H1 (cell line): Measurements from ENCODE around the gene MAGI1. TPM values are rescaled to one million over a fixed set of nuclear protein-coding genes. Genes with fewer than 3 reads are reported as not detected.

Experiments used
- CTCF ChIA-PET: fragments of 300-600 bp; sonication (Branson Sonifier 250); formaldehyde crosslinking; loops from one replicate; lab custom pipeline; 2021; ENCODE audit not compliant: partially characterized antibody; lab: Charles Lee
- POLR2A ChIA-PET: fragments of 300-600 bp; sonication (Branson Sonifier 250); formaldehyde crosslinking; loops from one replicate; lab custom pipeline; 2021; ENCODE audit warnings: inconsistent platforms; ENCODE audit not compliant: partially characterized antibody; lab: Charles Lee
- DNase-seq, 2 experiments: peaks; one replicate each; pipeline versions ENCODE4 v3.0.0 to v3.0.0-alpha.2; 2010 to 2022; ENCODE audit warnings: low spot score in 2 of 2, low read depth in 1 of 2, mixed read lengths in 1 of 2
- FAIRE-seq: peaks from 2 replicates; lab custom pipeline; 2011; peaks lifted over from hg19 to GRCh38; lab: Jason Lieb, UNC
- H2AFZ ChIP-seq: 2 replicates; pipeline ENCODE4 v1.8.1; 2012; ENCODE audit warnings: low read length, inconsistent platforms
- H2AK5ac ChIP-seq: 2 replicates; pipeline ENCODE4 v1.6.1; 2013; ENCODE audit warnings: low read depth, low read length
- H2BK120ac ChIP-seq: replicated peaks from 2 replicates; pipeline ENCODE3; 2013; ENCODE audit warnings: low read depth, low read length, inconsistent platforms
- H2BK12ac ChIP-seq: 2 replicates; pipeline ENCODE4 v1.6.1; 2013; ENCODE audit warnings: low read depth, low read length
- H2BK15ac ChIP-seq: 2 replicates; pipeline ENCODE4 v1.6.1; 2013; ENCODE audit warnings: low read length
- H2BK20ac ChIP-seq: 2 replicates; pipeline ENCODE4 v1.6.1; 2013; ENCODE audit warnings: low read length
- H2BK5ac ChIP-seq: 2 replicates; pipeline ENCODE4 v1.6.1; 2013; ENCODE audit warnings: low read depth, low read length
- H3K14ac ChIP-seq: 2 replicates; pipeline ENCODE4 v1.6.1; 2013; ENCODE audit warnings: inconsistent platforms; ENCODE audit not compliant: insufficient read length
- H3K18ac ChIP-seq: 2 replicates; pipeline ENCODE4 v1.6.1; 2013; ENCODE audit warnings: low read length; ENCODE audit errors: extremely low read depth
- H3K23ac ChIP-seq: 2 replicates; pipeline ENCODE4 v1.6.1; 2013; ENCODE audit warnings: inconsistent platforms; ENCODE audit not compliant: insufficient read length
- H3K23me2 ChIP-seq: 2 replicates; pipeline ENCODE4 v1.6.1; 2013; ENCODE audit warnings: low read depth, low read length
- H3K27ac ChIP-seq: 2 replicates; pipeline ENCODE4 v1.6.1; 2011; ENCODE audit warnings: low read depth, low read length, inconsistent platforms
- H3K27me3 ChIP-seq, 4 experiments: replicated peaks in 1 of 4; 1 replicate in 1 of 4; 2 replicates in 3 of 4; pipeline versions ENCODE4 v1.6.1 to v1.8.1; 2011 to 2013; ENCODE audit warnings: low read length in 3 of 4, mild to moderate bottlenecking in 3 of 4, inconsistent platforms in 2 of 4, mixed read lengths in 2 of 4, moderate library complexity in 1 of 4; ENCODE audit not compliant: control insufficient read depth in 3 of 4, insufficient read depth in 3 of 4; ENCODE audit errors: extremely low read depth in 1 of 4
- H3K36me3 ChIP-seq, 4 experiments: 2 replicates each; pipeline versions ENCODE4 v1.6.1 to v1.8.1; 2011 to 2013; ENCODE audit warnings: mild to moderate bottlenecking in 4 of 4, low read length in 3 of 4, moderate library complexity in 2 of 4, control low read depth in 1 of 4, inconsistent platforms in 1 of 4; ENCODE audit not compliant: insufficient read depth in 4 of 4, control insufficient read depth in 2 of 4
- H3K4ac ChIP-seq: replicated peaks from 2 replicates; pipeline ENCODE3; 2013; ENCODE audit warnings: low read length, low read depth, mixed read lengths, inconsistent platforms; ENCODE audit not compliant: insufficient read length
- H3K4me1 ChIP-seq, 4 experiments: replicated peaks in 1 of 4; 1 replicate in 1 of 4; 2 replicates in 3 of 4; pipeline versions ENCODE4 v1.6.1 to v1.8.1; 2011 to 2013; ENCODE audit warnings: low read length in 3 of 4, inconsistent platforms in 2 of 4, mixed read lengths in 1 of 4; ENCODE audit not compliant: insufficient read depth in 4 of 4, control insufficient read depth in 3 of 4
- H3K4me2 ChIP-seq, 2 experiments: 2 replicates each; pipeline versions ENCODE4 v1.6.1 to v1.8.1; 2011 to 2013; ENCODE audit warnings: low read depth in 2 of 2, low read length in 2 of 2, control low read depth in 1 of 2, inconsistent platforms in 1 of 2, mild to moderate bottlenecking in 1 of 2; ENCODE audit not compliant: insufficient read depth in 1 of 2
- H3K4me3 ChIP-seq, 4 experiments: fragments of 200-600, 300-600 bp in 1 of 4; sonication (generic), shearing (Covaris generic), sonication (Bioruptor Twin) in 1 of 4; 2 replicates each; pipeline versions ENCODE4 v1.5.1 to v1.8.1; 2011 to 2016; ENCODE audit warnings: low read length in 4 of 4, low read depth in 3 of 4, control low read depth in 2 of 4, inconsistent platforms in 2 of 4, mild to moderate bottlenecking in 2 of 4, mixed read lengths in 1 of 4, moderate library complexity in 1 of 4; ENCODE audit not compliant: insufficient read depth in 2 of 4; ENCODE audit errors: extremely low read depth in 1 of 4
- H3K56ac ChIP-seq: replicated peaks from 2 replicates; pipeline ENCODE3; 2013; ENCODE audit warnings: low read depth, mild to moderate bottlenecking, mixed read lengths, low read length, inconsistent platforms; ENCODE audit not compliant: insufficient read length
- H3K79me1 ChIP-seq: 2 replicates; pipeline ENCODE4 v1.6.1; 2013; ENCODE audit warnings: low read depth, low read length, control low read depth
- H3K79me2 ChIP-seq, 2 experiments: 2 replicates each; pipeline versions ENCODE4 v1.6.1 to v1.8.1; 2012 to 2013; ENCODE audit warnings: low read length in 2 of 2, mild to moderate bottlenecking in 2 of 2, inconsistent platforms in 1 of 2; ENCODE audit not compliant: insufficient read depth in 2 of 2, control insufficient read depth in 1 of 2
- H3K9ac ChIP-seq, 4 experiments: replicated peaks in 1 of 4; 1 replicate in 1 of 4; 2 replicates in 3 of 4; pipeline versions ENCODE4 v1.6.1 to v1.8.1; 2011 to 2013; ENCODE audit warnings: low read depth in 3 of 4, low read length in 3 of 4, control low read depth in 2 of 4, mild to moderate bottlenecking in 2 of 4, moderate library complexity in 2 of 4, inconsistent platforms in 1 of 4; ENCODE audit errors: extremely low read depth in 1 of 4
- H3K9me3 ChIP-seq, 2 experiments: 2 replicates each; pipeline versions ENCODE4 v1.6.1 to v1.8.1; 2012 to 2013; ENCODE audit warnings: mild to moderate bottlenecking in 2 of 2, moderate library complexity in 2 of 2, control low read depth in 1 of 2, inconsistent platforms in 1 of 2, low read depth in 1 of 2, low read length in 1 of 2, mixed read lengths in 1 of 2; ENCODE audit not compliant: insufficient read depth in 2 of 2
- H4K20me1 ChIP-seq, 2 experiments: replicated peaks in 1 of 2; 2 replicates each; pipeline versions ENCODE3 to v1.8.1; 2011 to 2013; ENCODE audit warnings: inconsistent platforms in 2 of 2, low read length in 2 of 2, mild to moderate bottlenecking in 1 of 2; ENCODE audit not compliant: insufficient read depth in 2 of 2, control insufficient read depth in 1 of 2
- H4K5ac ChIP-seq: 2 replicates; pipeline ENCODE4 v1.6.1; 2013; ENCODE audit warnings: low read length, low read depth, mixed read lengths, inconsistent platforms; ENCODE audit not compliant: insufficient read length
- H4K8ac ChIP-seq: 2 replicates; pipeline ENCODE4 v1.8.0; 2013; ENCODE audit warnings: mild to moderate bottlenecking, moderate library complexity, low read length, inconsistent platforms; ENCODE audit not compliant: insufficient read depth; ENCODE audit errors: extremely low read depth
- H4K91ac ChIP-seq: replicated peaks from 2 replicates; pipeline ENCODE3; 2013; ENCODE audit warnings: low read length, mixed read lengths, inconsistent platforms; ENCODE audit not compliant: insufficient read length
- ASH2L ChIP-seq: fragments of 200-600, 300-600 bp; sonication (generic); IDR thresholded peaks from one replicate; pipeline ENCODE4 v1.7.1; 2017; ENCODE audit warnings: low read length
- CBX8 ChIP-seq: fragments of 300-800, 300-1000 bp; sonication (generic); IDR thresholded peaks from 2 replicates; pipeline ENCODE4 v1.7.1; 2016; ENCODE audit warnings: low read depth, low read length, borderline replicate concordance
- FOSL1 ChIP-seq: IDR thresholded peaks from 2 replicates; pipeline ENCODE4 v1.6.1; 2011; ENCODE audit warnings: mild to moderate bottlenecking, low read depth, low read length, moderate library complexity; ENCODE audit not compliant: insufficient read depth
- GABPA ChIP-seq: IDR thresholded peaks from 2 replicates; pipeline ENCODE4 v1.6.1; 2011; ENCODE audit warnings: mild to moderate bottlenecking, low read length, moderate library complexity, borderline replicate concordance; ENCODE audit not compliant: insufficient read depth
- HDAC6 ChIP-seq: IDR thresholded peaks from one replicate; pipeline ENCODE4 v1.7.1; 2012; ENCODE audit warnings: low read depth, mild to moderate bottlenecking, inconsistent platforms, low read length, moderate library complexity
- MAFK ChIP-seq: IDR thresholded peaks from 2 replicates; pipeline ENCODE4 v1.6.1; 2012; ENCODE audit warnings: low read depth, mild to moderate bottlenecking, improper control_type of control experiment, low read length
- NRF1 ChIP-seq: IDR thresholded peaks from 2 replicates; pipeline ENCODE4 v1.6.1; 2011; ENCODE audit warnings: mild to moderate bottlenecking, low read depth, low read length, improper control_type of control experiment
- RFX5 ChIP-seq: IDR thresholded peaks from 2 replicates; pipeline ENCODE4 v1.6.1; 2011; ENCODE audit warnings: low read depth, low read length, improper control_type of control experiment, borderline replicate concordance
- SIN3A ChIP-seq, 2 experiments: IDR thresholded peaks in 1 of 2; conservative IDR thresholded peaks in 1 of 2; 2 replicates each; pipeline ENCODE4 v1.6.1; 2011 to 2012; ENCODE audit warnings: low read length in 2 of 2, improper control_type of control experiment in 1 of 2, low read depth in 1 of 2, mild to moderate bottlenecking in 1 of 2
- SP1 ChIP-seq: IDR thresholded peaks from 2 replicates; pipeline ENCODE4 v1.6.1; 2011; ENCODE audit warnings: low read depth, low read length
- SUZ12 ChIP-seq: fragments of 200-600 bp; sonication (generic); IDR thresholded peaks from 2 replicates; pipeline ENCODE4 v1.6.1; 2012; ENCODE audit warnings: mild to moderate bottlenecking, inconsistent platforms, low read length, moderate library complexity, mixed read lengths
- USF2 ChIP-seq: IDR thresholded peaks from 2 replicates; pipeline ENCODE4 v1.6.1; 2011; ENCODE audit warnings: low read length, improper control_type of control experiment
- ZNF274 ChIP-seq: IDR thresholded peaks from 2 replicates; pipeline ENCODE4 v1.7.0; 2012; ENCODE audit warnings: low read length, borderline replicate concordance; ENCODE audit errors: extremely low read depth
- WGBS, 2 experiments: shearing (Covaris generic) in 1 of 2; methylation state at CpG; one replicate each; pipeline versions ENCODE4 v1.1.6 to v1.1.7; 2013 to 2015; ENCODE audit warnings: low lambda C conversion rate in 2 of 2, mixed read lengths in 2 of 2, inconsistent platforms in 1 of 2, low coverage in 1 of 2, missing lambda C conversion rate in 1 of 2; ENCODE audit not compliant: insufficient replicate concordance in 2 of 2, insufficient coverage in 1 of 2, insufficient read length in 1 of 2; ENCODE audit errors: extremely low coverage in 1 of 2, missing lambda C conversion rate in 1 of 2; 5-methylcytosine and 5-hydroxymethylcytosine counted together
- polyA plus RNA-seq, 7 experiments: library from polyadenylated mRNA; depleted of rRNA in 3 of 7; stranded (reverse) in 5 of 7; unstranded in 2 of 7; fragments of >200 nt in 5 of 7; fragments of 200-250 nt in 2 of 7; gene quantifications; 1 replicate in 5 of 7; 2 replicates in 1 of 7; 4 replicates in 1 of 7; pipeline versions ENCODE4 v1.2.1 to v1.2.3, GENCODE V29; 2011 to 2013; ENCODE audit warnings: missing spikeins in 2 of 7, mixed read lengths in 2 of 7
- total RNA-seq: library from RNA; stranded (reverse); fragmentation: NEBNext Ultra II Directional; extraction: Animal tissue kit (Norgen Biotek cat#: 25700); gene quantifications from 2 replicates; pipeline ENCODE4 v1.2.1, GENCODE V29; 2021

Gene MAGI1
- total and polyA plus RNA-seq, 2 of the 8 experiments (the other 6 are each of a cell fraction or from before 2014, with no cell fraction given) = 19.8 to 78.0 TPM

DNA sequence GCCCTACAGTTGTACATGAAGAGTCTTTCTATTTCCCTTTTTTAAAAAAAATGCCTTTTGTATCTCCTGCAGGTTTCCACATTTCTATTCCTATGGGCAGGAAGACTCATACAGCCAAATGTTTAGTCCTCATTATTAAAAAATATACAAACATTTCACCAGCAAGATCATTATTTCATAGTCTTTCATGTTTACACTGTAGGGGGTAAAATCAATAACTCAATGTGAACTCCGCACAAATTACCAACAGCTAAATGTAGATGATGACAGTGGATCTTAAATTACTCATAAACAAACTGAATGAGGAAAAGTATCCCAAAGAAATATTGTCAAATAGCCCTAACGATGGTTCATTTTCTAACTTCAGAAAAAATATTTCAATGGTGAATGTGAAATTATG lies 99.5 kb downstream of the MAGI1 start:
- Histone ChIP-seq H3K36me3 (no peaks in the 10 kb centered on the region), H2BK12ac (no peak overlapping the region), H2AFZ (no peak overlapping the region), H3K4me2 (no peak overlapping the region), H3K23me2 (no peaks in the 10 kb centered on the region), H2BK5ac (no peak overlapping the region), H3K79me1 (no peaks in the 10 kb centered on the region; the same call in 1 of the 2 replicates), H3K27ac (no peak overlapping the region), H2BK120ac (no peak overlapping the region), H4K5ac (no peak overlapping the region), H3K9me3 (no peaks in the 10 kb centered on the region), H3K27me3 (no peaks in the 10 kb centered on the region), H4K91ac (no peak overlapping the region), H3K14ac (no peak overlapping the region), H3K4me3 (no peak overlapping the region), H3K23ac (no peak overlapping the region), H3K18ac (no peak overlapping the region), H3K56ac (no peak overlapping the region), H3K4me1 (peaks cover 0 to 2% (median under 1%) of the 10 kb centered on the region in 4 experiments; a peak in 3 of 7 replicates), H3K4ac (no peak overlapping the region), H2AK5ac (no peak overlapping the region), H2BK20ac (no peak overlapping the region), H4K20me1 (no peaks in the 10 kb centered on the region), H3K9ac (no peak overlapping the region), H4K8ac (no peak overlapping the region), H3K79me2 (peaks cover 0 to 41% of the 10 kb centered on the region in 2 experiments; a peak in 2 of 4 replicates), H2BK15ac (no peak overlapping the region)
- ChIA-PET CTCF (no interaction called here), POLR2A (interaction anchor here (1.2 kb wide), 1 partner anchor 11 kb away, joined by 3 read pairs; no protein-coding TSS in a partner anchor)
- DNase-seq (no peak), FAIRE-seq (no peak)
- 87% methylated on average over 2 of the region's 2 CpGs; no CpG with 5 or more reads in 1 of the 2 experiments for WGBS, 2 experiments
- TF ChIP-seq NRF1 = no peak
- no peak for TF ChIP-seq MAFK
- TF ChIP-seq ASH2L = no peak
- no peak for TF ChIP-seq SUZ12
- TF ChIP-seq RFX5 = no peak
- TF ChIP-seq USF2 = no peak
- TF ChIP-seq ZNF274 = no peak
- no peak for TF ChIP-seq CBX8
- TF ChIP-seq GABPA = no peak
- TF ChIP-seq SIN3A (conservative IDR thresholded peaks at IDR 0.05 in 1 of 2, IDR thresholded peaks at IDR 0.05 in 1 of 2; ENCODE audit: low read depth in 1 of 2, low read length in 2 of 2) = no peak
- no peak for TF ChIP-seq HDAC6
- no peak for TF ChIP-seq FOSL1
- no peak for TF ChIP-seq SP1
